Amniotic stem cell (primary cell): ENCODE measurements around the gene FZR1.
"Not testable (repeated sequence)": the region's sequence is repeated elsewhere in the genome, so short reads cannot be mapped to it uniquely, and the experiment has no call there.

Source experiments
- DNase-seq: peaks from one replicate; lab custom pipeline; 2025; lab: John Stamatoyannopoulos, UW

FZR1 gene

GRCh38 chr19:3514930-3515329 is 8.8 kb downstream of the FZR1 start:
- DNase-seq: no peak

GRCh38 chr19:3515891-3516422 is 9.8 kb downstream of the FZR1 start:
- no peak for DNase-seq

GRCh38 chr19:3516675-3517207 is 10.6 kb downstream of the FZR1 start:
- DNase-seq: no peak

- DNase-seq: no peak
These were observed 11.5 kb downstream of the FZR1 start for GRCh38 chr19:3517638-3518037.

- DNase-seq: no peak
These were observed 12.1 kb downstream of the FZR1 start for GRCh38 chr19:3518255-3518654.

GRCh38 chr19:3518659-3519058 is 12.5 kb downstream of the FZR1 start:
- DNase-seq: no peak

GRCh38 chr19:3519126-3519525 is 13.0 kb downstream of the FZR1 start:
- no peak for DNase-seq

- no peak for DNase-seq
These were observed 14.3 kb downstream of the FZR1 start for GRCh38 chr19:3520166-3521103.

GRCh38 chr19:3521104-3521445 is 15.0 kb downstream of the FZR1 start:
- DNase-seq: no peak

- DNase-seq: no peak
These were observed 16.6 kb downstream of the FZR1 start for GRCh38 chr19:3522421-3523360.

GRCh38 chr19:3523361-3524077 is 17.4 kb downstream of the FZR1 start:
- DNase-seq: no peak

- no peak for DNase-seq
These were observed 18.1 kb downstream of the FZR1 start for GRCh38 chr19:3524078-3524842.

- no peak for DNase-seq
These were observed 18.9 kb downstream of the FZR1 start for GRCh38 chr19:3524904-3525451.

GRCh38 chr19:3526507-3527237 is 20.6 kb downstream of the FZR1 start:
- no peak for DNase-seq

GRCh38 chr19:3527238-3527910 is 21.3 kb downstream of the FZR1 start:
- DNase-seq: no peak

- no peak for DNase-seq
These were observed 22.0 kb downstream of the FZR1 start for GRCh38 chr19:3528080-3528479.

- no peak for DNase-seq
These were observed 22.6 kb downstream of the FZR1 start for GRCh38 chr19:3528539-3529211.

GRCh38 chr19:3529299-3529698 is 23.2 kb downstream of the FZR1 start:
- DNase-seq: not testable (repeated sequence)

GRCh38 chr19:3530389-3530788 is 24.3 kb downstream of the FZR1 start:
- no peak for DNase-seq
